Measurements from ENCODE around the gene IMMP2L. TPM values are rescaled to one million over a fixed set of nuclear protein-coding genes. Genes with fewer than 3 reads are reported as not detected.

Gene IMMP2L
- total RNA-seq, 1 donor from 2014 or later, result 29.7 TPM

- no peaks in the 10 kb centered on the region for H3K36me3 Mint-ChIP-seq (ENCODE audit: insufficient read depth)
- TF ChIP-seq CTCF (IDR thresholded peaks at IDR 0.05; ENCODE audit: unreplicated experiment), result no peak
- DNase-seq (ENCODE audit: low spot score, unreplicated experiment), result no peak
- no peak overlapping the region for H3K27ac Mint-ChIP-seq
- peaks cover 37% of the 10 kb centered on the region for H3K4me1 Mint-ChIP-seq (ENCODE audit: low read depth)
- no peaks in the 10 kb centered on the region for H3K27me3 Mint-ChIP-seq
- no peak overlapping the region for H3K4me3 Mint-ChIP-seq (ENCODE audit: low read depth)
- no peaks in the 10 kb centered on the region for H3K9me3 Mint-ChIP-seq (ENCODE audit: low read depth)
Observed at GRCh38 chr7:111092406-111093236, 469.7 kb downstream of the IMMP2L start.

- no peaks in the 10 kb centered on the region for H3K27me3 Mint-ChIP-seq
- H3K36me3 Mint-ChIP-seq (ENCODE audit: insufficient read depth), result no peaks in the 10 kb centered on the region
- no peak for TF ChIP-seq CTCF (IDR thresholded peaks at IDR 0.05; ENCODE audit: unreplicated experiment)
- no peak overlapping the region for H3K27ac Mint-ChIP-seq
- peaks cover 32% of the 10 kb centered on the region for H3K4me1 Mint-ChIP-seq (ENCODE audit: low read depth)
- peak overlapping the region; percentile 54 for H3K4me3 Mint-ChIP-seq (ENCODE audit: low read depth)
- no peaks in the 10 kb centered on the region for H3K9me3 Mint-ChIP-seq (ENCODE audit: low read depth)
- DNase-seq (ENCODE audit: low spot score, unreplicated experiment), result no peak
Observed at GRCh38 chr7:111091593-111092358, 470.5 kb downstream of the IMMP2L start.

GRCh38 chr7:111090846-111091245, 471.4 kb downstream of the IMMP2L start, which contains the start of gene LRRN3:
Gene LRRN3 (plus strand): TSS chr7:111091127. CDS start chr7:111122773, 31,646 bp downstream.
- H3K4me3 Mint-ChIP-seq (ENCODE audit: low read depth), result peak within 1 kb of the TSS; percentile 60
- TF ChIP-seq CTCF (IDR thresholded peaks at IDR 0.05; ENCODE audit: unreplicated experiment), result no peak
- DNase-seq (ENCODE audit: low spot score, unreplicated experiment), result no peak
- H3K4me1 Mint-ChIP-seq (ENCODE audit: low read depth), result peaks cover 26% of the 10 kb centered on the region
- no peaks in the 10 kb centered on the region for H3K9me3 Mint-ChIP-seq (ENCODE audit: low read depth)
- no peaks in the 10 kb centered on the region for H3K36me3 Mint-ChIP-seq (ENCODE audit: insufficient read depth)
- peak within 1 kb of the TSS; percentile 86 for H3K27ac Mint-ChIP-seq
- no peaks in the 10 kb centered on the region for H3K27me3 Mint-ChIP-seq

GRCh38 chr7:111089822-111090426, 472.4 kb downstream of the IMMP2L start:
- no peak overlapping the region for H3K27ac Mint-ChIP-seq
- H3K4me1 Mint-ChIP-seq (ENCODE audit: low read depth), result peaks cover 26% of the 10 kb centered on the region
- no peaks in the 10 kb centered on the region for H3K36me3 Mint-ChIP-seq (ENCODE audit: insufficient read depth)
- peak; percentile 77 for TF ChIP-seq CTCF (IDR thresholded peaks at IDR 0.05; ENCODE audit: unreplicated experiment)
- H3K4me3 Mint-ChIP-seq (ENCODE audit: low read depth), result no peak overlapping the region
- no peaks in the 10 kb centered on the region for H3K9me3 Mint-ChIP-seq (ENCODE audit: low read depth)
- no peaks in the 10 kb centered on the region for H3K27me3 Mint-ChIP-seq
- DNase-seq (ENCODE audit: low spot score, unreplicated experiment), result no peak

- no peak for DNase-seq (ENCODE audit: low spot score, unreplicated experiment)
- Mint-ChIP-seq H3K4me1 (ENCODE audit: low read depth) (peaks cover 22% of the 10 kb centered on the region), H3K9me3 (ENCODE audit: low read depth) (peaks cover 4% of the 10 kb centered on the region), H3K36me3 (ENCODE audit: insufficient read depth) (no peaks in the 10 kb centered on the region), H3K27ac (no peak overlapping the region), H3K4me3 (ENCODE audit: low read depth) (no peak overlapping the region), H3K27me3 (no peaks in the 10 kb centered on the region)
- no peak for TF ChIP-seq CTCF (IDR thresholded peaks at IDR 0.05; ENCODE audit: unreplicated experiment)
Observed at GRCh38 chr7:111088328-111088727, 474.0 kb downstream of the IMMP2L start.

Measured in progenitor cell of endocrine pancreas (in vitro differentiated cells).